HUDEP-2 (cell line): Measurements from ENCODE around the gene RAB3C.

ENCODE experiments used
- DNase-seq, 76 experiments: peaks; one replicate each; lab custom pipeline; 2025; ENCODE audit not compliant: unreplicated experiment in 76 of 76; lab: John Stamatoyannopoulos, UW

Gene RAB3C

DNA sequence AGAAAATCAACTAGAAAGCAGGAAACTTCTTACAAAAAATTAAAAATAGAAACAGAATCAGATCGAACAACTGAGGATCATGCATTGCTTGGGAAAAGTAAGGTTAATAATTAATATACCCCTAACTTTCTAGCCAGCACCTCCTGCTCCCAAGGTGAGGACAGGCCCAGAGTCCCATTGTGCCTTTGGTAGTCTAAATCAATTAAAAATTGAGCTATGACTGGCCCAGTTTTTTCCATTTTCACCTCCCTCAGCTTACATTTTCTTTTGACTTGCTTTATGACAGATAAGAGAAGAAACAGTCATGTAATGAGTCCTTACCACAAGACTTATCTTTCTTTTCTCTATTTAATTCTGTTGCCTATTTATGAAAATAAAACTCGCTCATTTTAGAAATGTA lies 182.2 kb downstream of the RAB3C start:
- DNase-seq = no peak

DNA sequence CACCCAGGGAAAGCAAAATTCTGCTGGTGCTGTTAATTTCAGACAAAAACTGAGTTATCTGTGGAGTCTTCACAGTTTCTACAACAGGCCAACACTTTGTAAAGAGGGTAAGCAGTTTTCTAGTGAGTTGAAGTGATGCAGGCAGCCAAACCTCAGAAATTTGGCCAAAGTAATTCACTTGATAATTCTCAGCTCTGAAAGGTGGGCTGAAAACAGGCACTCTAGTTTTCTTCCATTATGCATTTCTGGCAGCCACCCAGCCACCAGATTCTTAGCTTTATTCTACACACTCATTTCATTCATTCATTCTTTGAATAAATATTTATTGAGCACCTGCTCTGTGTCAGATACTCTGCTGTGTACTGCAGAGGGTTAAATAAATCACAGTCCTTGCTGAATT lies 184.2 kb downstream of the RAB3C start:
- DNase-seq = no peak

DNA sequence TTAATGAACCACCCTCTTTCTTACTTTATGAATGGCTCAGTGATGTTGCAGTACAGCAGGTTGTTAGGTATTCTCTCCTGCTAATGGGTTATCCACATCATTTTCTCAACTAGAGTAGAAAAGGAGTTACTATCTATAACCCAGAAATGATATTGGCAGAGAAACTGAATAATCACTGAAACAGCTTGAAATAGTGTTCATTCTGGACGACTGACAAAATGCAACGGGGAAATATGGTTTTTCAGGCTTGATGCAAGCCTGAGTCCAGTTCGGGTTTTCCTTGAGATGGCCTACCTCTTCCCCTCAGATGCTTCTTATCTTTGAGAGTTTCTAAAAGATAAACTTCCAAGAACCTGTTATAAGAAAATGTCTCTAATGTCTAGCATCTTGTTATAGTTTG lies 187.3 kb downstream of the RAB3C start:
- DNase-seq = no peak

DNA sequence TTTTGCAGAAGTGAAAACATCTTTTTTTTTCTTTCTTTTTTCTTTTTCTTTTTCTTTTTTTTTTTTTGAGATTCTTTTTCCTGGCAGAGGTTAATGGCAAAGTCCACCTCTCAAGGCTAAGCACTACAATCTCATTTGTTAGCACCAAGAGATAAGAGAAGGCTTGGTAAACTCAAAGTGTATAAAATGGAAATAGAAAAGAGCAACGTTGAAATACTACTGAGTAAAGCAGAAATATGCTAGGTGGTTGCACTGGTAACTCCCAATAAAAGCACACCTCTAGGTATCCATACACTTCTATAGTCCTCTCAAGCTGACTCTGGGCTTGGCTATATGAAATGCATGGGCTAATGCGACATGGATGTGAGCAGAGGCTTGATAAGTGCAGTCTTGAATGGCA lies 188.9 kb downstream of the RAB3C start:
- no peak for DNase-seq

DNA sequence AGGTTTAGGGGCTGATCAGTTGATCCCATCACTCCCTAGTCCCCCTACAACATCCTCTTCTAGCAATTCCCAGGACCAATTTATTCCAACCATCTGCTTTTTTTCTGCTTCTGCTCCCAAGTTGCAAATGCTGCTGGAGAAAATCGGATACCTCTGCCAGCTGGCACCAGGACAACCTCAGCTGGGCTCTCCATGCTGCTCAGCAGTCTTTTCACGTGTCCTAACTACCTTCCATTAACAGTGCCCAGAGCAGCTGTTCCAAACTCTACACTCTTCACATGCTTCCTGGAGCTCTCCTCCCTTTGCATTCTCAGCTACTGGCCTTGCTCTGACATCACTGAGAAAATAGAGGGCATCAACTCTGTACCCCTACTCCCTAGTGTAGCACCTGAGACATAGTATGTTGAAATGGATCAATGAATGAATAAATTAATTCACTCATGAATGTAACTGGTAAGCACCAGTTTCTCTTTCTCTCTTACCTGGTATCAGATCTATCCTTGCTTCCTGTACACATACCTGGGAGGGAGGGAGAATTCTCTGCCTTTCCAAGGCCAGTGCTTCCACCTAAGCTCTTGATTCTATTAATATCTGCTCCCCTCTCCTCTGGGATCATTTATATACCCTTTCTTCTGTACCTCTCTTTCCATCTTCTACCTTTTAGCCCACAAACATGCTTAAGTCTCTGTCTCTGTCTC lies 191.0 kb downstream of the RAB3C start:
- DNase-seq = no peak

DNA sequence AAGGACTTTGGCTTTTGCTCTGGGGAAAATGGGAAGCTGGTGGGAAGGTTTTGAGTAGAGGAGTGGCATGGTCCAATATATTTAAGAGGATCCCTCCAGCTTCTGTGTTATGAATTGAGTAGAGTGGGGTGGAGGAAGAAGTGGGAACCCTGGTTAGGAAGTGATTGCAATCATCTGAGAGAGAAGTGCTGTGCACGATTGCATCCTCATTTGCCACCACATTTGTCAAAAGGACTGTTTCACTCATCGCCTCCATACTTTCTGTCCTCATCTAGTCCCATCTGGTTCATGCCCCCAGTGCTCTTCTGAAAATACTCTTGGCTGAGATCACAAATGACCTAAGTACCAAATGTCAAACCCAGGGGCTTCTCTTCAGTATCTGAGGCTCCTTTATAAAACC lies 192.1 kb downstream of the RAB3C start:
- no peak for DNase-seq

DNA sequence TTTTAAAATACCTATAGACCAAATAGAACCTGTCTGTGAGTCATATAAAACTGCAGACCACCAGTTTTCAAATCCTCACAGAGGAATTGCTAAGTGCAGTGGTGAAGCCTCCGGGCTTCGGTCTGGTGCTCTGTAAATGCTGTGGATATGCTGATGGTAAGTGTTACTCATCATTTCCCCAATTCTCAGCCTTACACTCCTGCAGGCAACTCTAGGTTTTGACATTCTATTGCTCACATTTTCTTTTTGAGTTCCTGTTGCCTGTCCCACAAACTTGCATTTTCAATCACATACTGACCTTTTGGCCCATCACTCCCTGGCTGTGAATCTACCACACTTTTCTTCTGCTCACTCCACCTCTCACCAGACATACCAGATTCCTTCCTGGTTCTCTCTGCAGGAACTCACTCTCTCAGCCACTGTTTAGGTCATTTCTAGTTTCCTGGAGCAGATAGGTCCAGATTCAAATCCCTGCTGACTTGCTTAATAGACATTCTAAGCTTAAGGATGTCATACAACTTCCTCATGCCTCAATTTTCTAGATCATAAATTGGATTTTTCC lies 192.9 kb downstream of the RAB3C start:
- no peak for DNase-seq

DNA sequence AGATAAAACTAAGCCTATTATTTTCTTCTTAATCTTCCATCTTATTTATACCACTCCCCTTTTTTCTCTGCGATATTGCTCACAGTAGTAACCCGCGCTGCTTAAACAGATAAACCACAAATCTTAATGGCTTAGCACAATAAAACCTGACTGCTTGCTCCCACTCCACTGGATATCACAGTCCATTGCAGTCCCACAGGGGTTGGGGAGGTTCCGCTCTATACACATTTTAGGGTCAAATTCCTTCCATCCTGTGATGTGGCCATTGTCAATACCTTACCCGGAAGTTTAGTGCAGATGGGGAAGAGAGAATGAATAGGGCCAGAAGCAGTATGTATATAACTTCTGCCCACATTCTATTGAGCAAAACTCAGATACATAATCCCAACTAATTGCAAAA lies 193.7 kb downstream of the RAB3C start:
- DNase-seq = no peak

DNA sequence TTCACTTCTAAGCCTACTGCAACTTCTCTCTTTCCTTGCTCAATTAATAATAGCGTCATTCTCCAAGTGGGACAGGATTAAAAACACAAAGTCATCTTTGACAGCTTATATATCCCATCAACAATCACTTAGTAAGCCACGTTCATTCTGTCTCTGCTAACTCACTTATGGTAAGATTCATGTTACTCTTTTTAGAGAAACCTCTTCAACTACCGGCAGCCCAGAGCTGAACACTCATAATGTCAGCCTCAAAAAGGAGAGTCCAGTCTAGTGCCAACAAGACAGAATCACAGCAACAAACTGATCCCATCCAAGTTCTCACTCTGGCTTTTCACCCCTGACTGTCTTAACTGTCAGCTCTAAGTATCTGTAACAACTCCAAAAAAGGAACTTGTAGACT lies 196.0 kb downstream of the RAB3C start:
- DNase-seq = no peak

DNA sequence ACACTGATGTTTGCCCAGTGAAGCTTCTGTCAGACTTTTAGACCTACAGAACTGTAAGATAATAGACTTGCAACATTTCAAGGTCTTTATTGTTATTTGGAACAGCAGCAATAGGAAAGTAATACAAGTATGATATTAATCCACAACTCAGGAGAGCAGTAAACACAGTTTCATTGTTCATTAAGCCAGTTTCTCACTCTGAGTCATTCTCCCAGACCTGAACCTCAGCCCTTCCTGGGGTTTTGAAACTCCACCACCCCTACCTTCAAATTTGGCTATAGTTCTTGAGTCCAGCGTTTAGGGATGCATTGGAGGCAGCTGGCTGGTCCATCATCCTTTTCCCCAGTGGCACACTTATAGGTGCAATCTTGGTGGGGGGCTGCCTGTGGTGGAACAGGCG lies 203.2 kb downstream of the RAB3C start:
- no peak for DNase-seq

DNA sequence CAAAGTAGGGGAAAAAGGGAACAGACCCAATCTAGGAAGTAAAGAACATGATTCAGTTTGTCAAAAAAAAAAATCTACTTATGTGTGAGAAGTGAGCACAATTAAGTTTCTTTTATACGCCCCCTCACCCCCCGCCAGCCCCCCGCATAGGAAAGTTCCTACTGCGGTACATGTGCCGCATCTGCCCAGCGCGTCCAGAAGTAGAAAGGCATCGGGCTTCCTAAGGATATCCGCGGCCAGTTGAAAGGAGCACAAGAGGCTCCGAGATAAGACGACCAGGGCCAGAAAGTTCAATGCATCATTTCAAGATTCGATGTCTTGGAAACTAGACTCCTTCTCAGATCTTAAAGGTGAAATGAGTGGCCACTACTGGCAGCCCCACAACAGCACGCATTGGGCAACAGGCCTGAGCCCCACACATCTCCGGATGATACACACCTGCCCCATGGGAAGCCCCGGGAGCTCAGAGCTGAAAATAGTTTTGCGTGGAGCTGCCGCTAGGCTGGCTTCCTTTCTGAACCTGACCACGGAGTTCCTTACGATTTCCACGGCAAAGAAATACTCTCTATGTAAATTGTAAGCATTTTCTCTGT lies 203.9 kb downstream of the RAB3C start:
- DNase-seq = no peak

DNA sequence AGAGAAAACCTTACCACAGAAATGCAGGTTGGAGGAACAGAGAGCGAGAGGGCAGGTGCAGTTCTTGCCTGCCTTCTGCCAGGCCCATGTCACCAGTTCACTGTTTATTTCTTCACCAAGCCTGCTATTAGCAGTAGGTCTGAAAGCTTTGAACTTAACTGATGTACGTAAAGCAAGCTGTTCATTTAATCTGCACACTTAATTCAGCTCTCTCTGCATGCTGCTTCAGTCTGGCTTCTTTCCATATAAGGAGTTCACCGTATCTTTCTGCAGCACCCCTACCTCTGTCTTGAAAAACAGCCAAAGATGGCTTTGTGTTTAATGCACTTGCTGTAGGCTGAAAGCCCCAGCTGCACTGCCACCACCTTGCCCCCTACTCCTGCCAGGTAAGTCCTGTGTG lies 205.1 kb downstream of the RAB3C start:
- DNase-seq = no peak

DNA sequence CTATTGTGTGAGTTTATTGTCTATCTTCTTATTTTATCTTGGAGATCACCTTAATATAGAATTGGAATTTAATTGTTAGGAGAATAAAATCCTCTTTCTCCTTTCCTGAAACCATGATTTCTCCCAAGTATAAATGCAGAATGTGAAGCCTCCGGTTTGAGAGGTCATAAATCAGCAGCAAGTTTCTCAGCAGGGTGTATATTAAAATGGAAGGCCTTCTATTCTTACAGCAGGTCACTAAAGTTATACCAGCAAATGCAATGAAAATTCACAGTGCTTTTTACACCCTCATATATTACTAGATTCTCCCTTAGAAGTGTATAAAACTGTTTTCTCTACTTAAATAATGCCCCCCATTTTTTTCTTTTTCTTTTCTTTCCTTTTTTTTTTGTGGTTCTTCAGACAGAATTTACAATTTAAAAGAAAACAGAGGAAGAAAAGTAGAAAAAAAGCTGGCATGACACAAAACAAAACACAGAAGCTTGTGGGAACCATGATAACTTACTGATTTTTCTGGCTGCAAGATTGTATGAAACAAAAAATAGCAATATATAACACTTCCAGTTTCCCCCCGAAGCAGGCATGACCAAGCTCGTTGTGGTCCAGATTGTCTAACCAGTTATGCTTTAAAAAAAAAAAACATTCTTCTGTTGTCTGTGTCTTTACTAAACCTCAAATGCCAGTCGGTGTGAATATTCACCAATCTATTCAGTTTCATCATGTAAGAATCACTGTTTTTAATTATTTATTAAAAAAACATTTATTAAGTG lies 211.2 kb downstream of the RAB3C start:
- DNase-seq = no peak

DNA sequence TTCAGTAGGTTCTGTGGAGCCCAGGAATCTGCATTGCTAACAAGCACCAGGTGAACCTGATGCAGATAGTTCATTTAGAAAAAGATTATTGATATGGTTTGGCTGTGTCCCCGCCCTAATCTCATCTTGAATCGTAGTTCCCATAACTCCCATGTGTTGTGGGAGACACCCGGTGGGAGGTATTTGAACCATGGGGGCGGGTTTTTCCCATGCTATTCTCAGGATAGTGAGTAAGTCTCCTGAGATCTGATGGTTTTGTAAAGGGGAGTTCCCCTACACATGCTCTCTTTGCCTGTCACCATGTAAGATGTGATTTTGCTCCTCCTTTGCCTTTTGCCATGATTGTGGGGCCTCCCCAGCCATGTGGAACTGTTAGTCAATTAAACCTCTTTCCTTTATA lies 212.0 kb downstream of the RAB3C start:
- DNase-seq = no peak

DNA sequence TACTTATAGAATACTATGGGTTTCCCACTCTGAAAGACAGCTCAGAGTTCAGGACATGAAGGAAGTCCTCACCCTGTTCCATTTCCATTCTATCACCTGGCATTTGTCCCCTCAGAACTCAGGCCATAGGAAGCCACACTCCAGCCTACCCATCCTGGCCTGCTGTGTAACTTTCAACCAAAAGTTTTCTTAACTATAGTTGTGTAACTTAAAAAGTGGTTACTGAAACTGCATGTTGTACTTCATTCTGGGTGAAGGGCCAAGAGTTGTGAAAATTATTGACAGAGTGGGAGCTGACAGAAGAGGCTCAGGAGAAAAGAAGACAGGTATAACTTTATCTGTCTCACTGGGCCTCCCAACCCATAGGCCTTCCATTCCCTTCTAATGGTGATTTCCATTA lies 212.5 kb downstream of the RAB3C start:
- no peak for DNase-seq

DNA sequence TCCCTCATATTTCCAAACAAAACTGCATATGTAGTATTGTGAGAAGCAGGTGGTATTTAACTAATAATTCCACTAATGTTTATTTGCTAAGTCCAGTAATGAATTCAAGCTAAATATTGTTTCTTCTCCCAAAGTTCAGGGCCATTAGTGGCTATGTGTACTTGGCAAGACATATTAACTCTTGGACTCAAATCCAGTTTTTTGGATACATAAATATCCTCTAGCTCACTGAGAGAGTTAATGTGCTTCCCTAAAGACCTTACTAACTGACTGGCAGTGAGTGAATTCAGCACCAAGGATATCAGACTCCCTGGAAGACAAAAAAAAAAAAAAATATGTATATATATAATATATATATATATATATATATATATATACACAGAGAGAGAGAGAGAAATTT lies 214.1 kb downstream of the RAB3C start:
- no peak for DNase-seq

DNA sequence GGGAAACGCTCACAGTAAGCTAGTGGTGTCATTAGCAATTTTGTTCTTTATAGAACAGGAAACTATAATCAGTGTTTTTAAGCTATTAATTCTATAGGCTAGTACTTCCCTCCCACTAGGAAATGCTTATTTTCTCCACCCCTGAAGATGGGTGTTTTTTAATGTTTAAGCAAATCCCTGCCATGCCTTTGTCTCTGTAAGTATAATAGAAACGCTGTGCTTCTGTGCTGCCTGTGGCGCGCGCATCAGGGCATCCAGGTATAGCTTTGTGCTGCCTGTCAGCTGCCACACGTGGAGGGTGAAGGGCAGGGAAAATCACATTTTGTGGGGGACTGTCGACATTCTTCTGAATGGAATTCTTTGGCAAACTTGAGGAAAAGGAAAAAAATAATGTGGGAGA lies 217.5 kb downstream of the RAB3C start:
- DNase-seq = no peak

DNA sequence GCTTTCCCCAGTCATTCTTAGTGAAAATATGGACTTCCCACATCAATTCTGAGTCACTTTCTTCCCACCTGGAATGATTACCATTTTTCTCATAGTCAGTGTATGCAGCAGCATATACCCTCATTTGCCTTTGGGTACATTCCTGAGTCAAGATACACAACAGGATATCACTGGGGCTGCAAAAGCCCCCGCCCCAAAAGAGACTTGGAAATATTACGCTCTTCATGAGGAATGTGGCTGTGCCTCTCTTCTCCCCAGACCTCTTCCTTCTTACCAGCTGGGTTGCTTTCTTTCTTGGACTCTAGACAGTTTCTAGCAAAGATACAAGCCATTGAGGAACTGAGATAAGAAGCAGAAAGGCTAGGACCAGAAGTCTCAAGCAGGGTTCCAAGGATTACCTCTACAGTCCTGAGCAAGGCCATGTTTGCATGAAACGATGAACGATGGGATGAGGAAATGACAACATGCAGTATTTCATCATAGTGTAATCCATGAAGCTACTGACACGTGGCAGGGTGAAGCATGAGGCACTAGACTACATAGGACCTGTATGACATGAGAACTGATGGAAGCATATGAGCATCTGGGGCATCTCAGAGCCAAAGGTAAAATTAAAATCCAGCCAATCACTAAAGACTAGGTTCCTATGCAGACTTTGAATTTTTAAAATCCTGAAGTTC lies 218.1 kb downstream of the RAB3C start:
- no peak for DNase-seq

DNA sequence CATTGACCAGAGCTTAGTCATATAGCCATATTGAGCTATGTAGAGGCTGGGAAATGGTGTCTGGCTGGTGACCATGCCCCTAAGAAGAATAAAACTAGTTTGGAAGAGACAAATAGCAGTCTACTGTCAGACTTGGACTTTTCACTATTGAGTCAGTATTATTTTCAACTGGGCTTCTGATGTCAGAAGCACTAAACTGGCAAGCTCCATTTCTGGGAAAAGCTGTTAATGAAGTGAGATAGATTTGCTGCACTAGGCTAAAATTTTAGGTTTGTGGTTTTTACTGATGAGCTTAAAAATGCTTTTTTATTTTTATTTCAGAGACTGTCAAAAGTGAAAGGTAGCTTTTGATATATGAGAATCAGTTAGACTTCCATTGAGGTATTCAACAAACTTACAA lies 220.2 kb downstream of the RAB3C start:
- DNase-seq = no peak

DNA sequence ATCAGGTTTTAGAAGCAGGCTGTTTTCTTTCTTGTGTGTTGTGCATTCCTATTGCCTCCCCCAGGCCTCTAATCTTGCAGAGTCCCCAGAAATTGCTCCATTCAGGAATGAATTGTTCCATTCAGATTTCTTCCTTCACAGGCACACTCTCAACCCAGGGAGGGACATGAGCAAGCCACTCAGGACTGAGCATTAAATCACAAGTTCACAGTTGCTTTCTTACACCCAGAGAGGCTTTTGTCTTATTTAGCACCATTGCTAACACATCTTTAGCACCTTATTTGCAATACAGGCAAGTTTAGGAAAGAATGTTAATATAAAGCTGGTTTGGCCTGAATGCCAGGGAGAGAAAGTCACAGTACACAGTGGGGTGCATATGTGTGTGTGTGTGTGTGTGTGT lies 221.4 kb downstream of the RAB3C start:
- DNase-seq = no peak

DNA sequence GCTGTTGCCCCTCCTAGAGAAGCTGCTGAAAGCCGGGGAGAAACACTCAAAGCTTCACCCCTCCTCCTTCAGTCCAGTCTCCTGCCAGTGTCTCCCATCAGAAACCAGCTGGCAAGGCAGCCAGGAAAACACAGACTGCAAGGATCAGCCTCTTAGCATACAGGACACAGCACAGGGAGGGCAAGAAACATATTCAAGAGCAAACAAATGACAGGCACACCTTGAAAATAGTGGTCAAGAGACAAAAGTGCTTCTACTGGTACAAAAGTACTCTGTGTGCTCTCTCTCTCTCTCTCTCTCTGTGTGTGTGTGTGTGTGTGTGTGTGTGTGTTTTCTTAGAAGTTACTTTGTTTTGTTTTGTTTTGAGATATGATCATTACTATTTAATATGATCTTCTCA lies 227.2 kb downstream of the RAB3C start:
- no peak for DNase-seq
